Ovary (tissue), 3 donors: Measurements from ENCODE around the gene OCA2.

Experiments used
- CTCF ChIP-seq, 3 donors: fragments of 450-650 bp in 2 of 3; fragments of 200-600 bp in 1 of 3; IDR thresholded peaks; one replicate each; pipeline versions ENCODE4 v1.5.1 to v1.8.0; 2016 to 2022; ENCODE audit warnings: antibody characterized with exemption in 3 of 3, mild to moderate bottlenecking in 1 of 3
- EP300 ChIP-seq: sonication (generic); formaldehyde crosslinking; IDR thresholded peaks from one replicate; pipeline ENCODE4 v1.6.1; 2017; ENCODE audit warnings: antibody characterized with exemption
- POLR2A ChIP-seq: fragments of 450-650 bp; IDR thresholded peaks from one replicate; pipeline ENCODE4 v1.6.1; 2017; ENCODE audit warnings: antibody characterized with exemption, mild to moderate bottlenecking, moderate library complexity
- donor health status: DM: no; HTN: no; CAD: no.

- TF ChIP-seq POLR2A (no peak), CTCF (IDR thresholded peaks at IDR 0.05) (no peak), EP300 (no peak)
Measured at GRCh38 chr15:27816790-27817189, 282.3 kb downstream of the OCA2 start.
